ENCODE measurements around the gene UNC5CL.

The UNC5CL gene

GRCh38 chr6:41063884-41064285 is 24.9 kb upstream of the UNC5CL start:
- DNase-seq (ENCODE audit: low read depth) = no peak

- no peak for DNase-seq (ENCODE audit: low read depth)
Observed at GRCh38 chr6:41062056-41062455, 23.0 kb upstream of the UNC5CL start.

GRCh38 chr6:41061196-41061726 is 22.2 kb upstream of the UNC5CL start:
- DNase-seq (ENCODE audit: low read depth) = no peak

- DNase-seq (ENCODE audit: low read depth) = no peak
Observed at GRCh38 chr6:41059556-41059955, 20.5 kb upstream of the UNC5CL start.

- no peak for DNase-seq (ENCODE audit: low read depth)
Observed at GRCh38 chr6:41058783-41059181, 19.8 kb upstream of the UNC5CL start.

GRCh38 chr6:41056768-41057490 is 17.9 kb upstream of the UNC5CL start:
- no peak for DNase-seq (ENCODE audit: low read depth)

- DNase-seq (ENCODE audit: low read depth) = no peak
Observed at GRCh38 chr6:41055149-41055548, 16.1 kb upstream of the UNC5CL start.

GRCh38 chr6:41054511-41054910 is 15.5 kb upstream of the UNC5CL start:
- no peak for DNase-seq (ENCODE audit: low read depth)

- DNase-seq (ENCODE audit: low read depth) = no peak
Observed at GRCh38 chr6:41053041-41053440, 14.0 kb upstream of the UNC5CL start, which contains the start of gene APOBEC2. Gene APOBEC2, plus strand, starts transcription at chr6:41053202. Its CDS starts 146 bp downstream, at chr6:41053348.

GRCh38 chr6:41051873-41052272 is 12.9 kb upstream of the UNC5CL start:
- no peak for DNase-seq (ENCODE audit: low read depth)

GRCh38 chr6:41050536-41050935 is 11.5 kb upstream of the UNC5CL start:
- DNase-seq (ENCODE audit: low read depth) = no peak

GRCh38 chr6:41049955-41050354 is 10.9 kb upstream of the UNC5CL start:
- DNase-seq (ENCODE audit: low read depth) = no peak

- no peak for DNase-seq (ENCODE audit: low read depth)
Observed at GRCh38 chr6:41049521-41049920, 10.5 kb upstream of the UNC5CL start.

- no peak for DNase-seq (ENCODE audit: low read depth)
Observed at GRCh38 chr6:41047745-41048732, 9.0 kb upstream of the UNC5CL start.

- no peak for DNase-seq (ENCODE audit: low read depth)
Observed at GRCh38 chr6:41047306-41047705, 8.3 kb upstream of the UNC5CL start.

GRCh38 chr6:41046084-41046483 is 7.1 kb upstream of the UNC5CL start:
- no peak for DNase-seq (ENCODE audit: low read depth)

- no peak for DNase-seq (ENCODE audit: low read depth)
Observed at GRCh38 chr6:41045664-41046063, 6.6 kb upstream of the UNC5CL start.

GRCh38 chr6:41043151-41043550 is 4.1 kb upstream of the UNC5CL start:
- DNase-seq (ENCODE audit: low read depth) = no peak

GRCh38 chr6:41042226-41043055 is 3.4 kb upstream of the UNC5CL start, which contains the start of gene TSPO2:
Gene TSPO2, plus strand, starts transcription at chr6:41042467. Its CDS starts 519 bp downstream, at chr6:41042986.
- DNase-seq (ENCODE audit: low read depth) = no peak

- no peak for DNase-seq (ENCODE audit: low read depth)
Observed at GRCh38 chr6:41040940-41041536, 2.0 kb upstream of the UNC5CL start.
